Epithelial cell of alveolus of lung (primary cell): ENCODE results near the gene AGAP6. TPM values are rescaled to one million over a fixed set of nuclear protein-coding genes. Genes with fewer than 3 reads are reported as not detected.

Experiments used
- total RNA-seq: library from RNA; depleted of rRNA; stranded (reverse); fragments of >200 nt; gene quantifications from 2 replicates; pipeline ENCODE4 v1.2.1, GENCODE V29; 2015

Gene AGAP6
- total RNA-seq = 1.6 and 3.7 TPM in 2 replicates

DNA sequence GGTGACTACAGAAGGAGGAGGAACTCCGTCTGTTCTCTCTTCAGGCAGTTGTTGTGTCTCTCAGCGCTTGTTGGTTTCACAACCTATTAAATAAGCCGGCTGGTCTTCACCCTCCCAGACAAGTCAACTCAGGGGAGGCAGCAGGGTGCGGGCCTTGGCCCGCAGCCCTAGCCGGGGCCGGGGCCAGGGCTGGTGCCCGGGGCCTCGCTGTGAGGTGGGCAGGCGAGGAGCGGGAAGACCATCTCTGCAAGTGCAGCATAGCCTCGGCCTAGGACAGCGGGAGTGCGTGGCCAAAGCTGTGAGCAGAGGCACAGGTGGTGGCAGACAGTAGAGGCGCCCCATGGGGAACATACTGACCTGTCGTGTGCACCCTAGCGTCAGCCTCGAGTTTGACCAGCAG, at the start of gene AGAP6:
Gene AGAP6, plus strand, starts transcription at position 31 of the 400 bp plus-strand sequence. Its CDS starts 310 bp downstream, at position 341.

GRCh38 chr10:49941447-49942338, 46.5 kb upstream of the AGAP6 start, which contains the start of the genes PARG and TIMM23B:
Gene PARG, minus strand, starts transcription at chr10:49942027. Its CDS starts 302 bp downstream, at chr10:49941725.
Gene TIMM23B, plus strand, starts transcription at chr10:49942053. Its CDS starts 142 bp downstream, at chr10:49942195.

Other genes with a start within 250 kb of the AGAP6 start
- gene OGDHL, start 226.1 kb upstream of the AGAP6 start, total RNA-seq = 0.13 and 1.0 TPM in 2 replicates
- 14.5 and 20.1 TPM in 2 replicates for gene PARG, start 46.4 kb upstream of the AGAP6 start, total RNA-seq
- gene TIMM23B, start 46.4 kb upstream of the AGAP6 start, total RNA-seq = 8.5 and 12.3 TPM in 2 replicates
- 18.5 and 19.8 TPM in 2 replicates for gene WASHC2A, start 79.5 kb downstream of the AGAP6 start, total RNA-seq